ENCODE measurements around the gene COX7B2. TPM values are rescaled to one million over a fixed set of nuclear protein-coding genes. Genes with fewer than 3 reads are reported as not detected.
A peak's percentile ranks its signal among the peaks of the same experiment; 100 is the strongest.

Gene COX7B2
- polyA plus RNA-seq, 3 donors, result not detected

- DNase-seq, result no peak
Observed at GRCh38 chr4:46890056-46890455, 19.0 kb downstream of the COX7B2 start.

- no peak for DNase-seq
Observed at GRCh38 chr4:46889410-46889809, 19.6 kb downstream of the COX7B2 start.

GRCh38 chr4:46886711-46887110 lies 22.3 kb downstream of the COX7B2 start:
- DNase-seq, result peak; percentile 0

- DNase-seq, result no peak
Observed at GRCh38 chr4:46878641-46879040, 30.4 kb downstream of the COX7B2 start.

- DNase-seq, result no peak
Observed at GRCh38 chr4:46874811-46875210, 34.2 kb downstream of the COX7B2 start.

GRCh38 chr4:46870411-46870810 lies 38.6 kb downstream of the COX7B2 start:
- DNase-seq, result no peak

GRCh38 chr4:46856333-46856732 lies 52.7 kb downstream of the COX7B2 start:
- no peak for DNase-seq

- DNase-seq, result no peak
Observed at GRCh38 chr4:46852800-46853199, 56.2 kb downstream of the COX7B2 start.

- no peak for DNase-seq
Observed at GRCh38 chr4:46850026-46850425, 59.0 kb downstream of the COX7B2 start.

- DNase-seq, result peak; percentile 30
Observed at GRCh38 chr4:46844325-46844917, 64.6 kb downstream of the COX7B2 start.

GRCh38 chr4:46839128-46839527 lies 69.9 kb downstream of the COX7B2 start:
- no peak for DNase-seq

GRCh38 chr4:46837639-46838038 lies 71.4 kb downstream of the COX7B2 start:
- no peak for DNase-seq

- no peak for DNase-seq
Observed at GRCh38 chr4:46836584-46836983, 72.5 kb downstream of the COX7B2 start.

- no peak for DNase-seq
Observed at GRCh38 chr4:46830971-46831454, 78.0 kb downstream of the COX7B2 start.

GRCh38 chr4:46820154-46820553 lies 88.9 kb downstream of the COX7B2 start:
- no peak for DNase-seq

- no peak for DNase-seq
Observed at GRCh38 chr4:46819095-46819494, 90.0 kb downstream of the COX7B2 start.

GRCh38 chr4:46818604-46819003 lies 90.4 kb downstream of the COX7B2 start:
- DNase-seq, result no peak

GRCh38 chr4:46817806-46818205 lies 91.2 kb downstream of the COX7B2 start:
- no peak for DNase-seq

GRCh38 chr4:46804781-46805413 lies 104.1 kb downstream of the COX7B2 start:
- DNase-seq, result no peak

GRCh38 chr4:46793036-46793435 lies 116.0 kb downstream of the COX7B2 start:
- no peak for DNase-seq

GRCh38 chr4:46781434-46782092 lies 127.5 kb downstream of the COX7B2 start:
- DNase-seq, result no peak

GRCh38 chr4:46765465-46765864 lies 143.6 kb downstream of the COX7B2 start:
- no peak for DNase-seq

- DNase-seq, result no peak
Observed at GRCh38 chr4:46730075-46730474, 179.0 kb downstream of the COX7B2 start.

Data from renal pelvis (tissue), 4 donors.